ENCODE data around the gene YWHAG.

DNA sequence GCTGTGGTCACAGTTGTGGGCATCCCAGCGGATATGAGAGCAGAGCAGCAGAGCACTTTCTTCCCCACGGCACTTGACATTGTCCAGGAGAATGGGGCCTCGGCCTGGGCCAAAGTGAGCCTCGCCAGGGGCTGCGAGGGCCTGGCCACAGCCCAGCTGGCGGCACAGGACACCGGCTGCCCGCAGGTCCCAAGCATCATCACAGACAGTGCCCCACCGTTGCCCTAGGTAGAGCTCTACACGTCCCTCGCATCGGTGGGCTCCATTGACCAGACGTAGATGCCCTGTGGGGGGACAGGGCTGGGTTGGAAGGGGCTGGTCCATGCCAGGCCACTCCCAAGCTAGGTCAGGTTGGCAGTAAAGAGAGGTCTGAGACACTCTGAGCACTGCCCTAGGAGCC lies 31.3 kb upstream of the YWHAG start:
- TF ChIP-seq, protein P1, sequence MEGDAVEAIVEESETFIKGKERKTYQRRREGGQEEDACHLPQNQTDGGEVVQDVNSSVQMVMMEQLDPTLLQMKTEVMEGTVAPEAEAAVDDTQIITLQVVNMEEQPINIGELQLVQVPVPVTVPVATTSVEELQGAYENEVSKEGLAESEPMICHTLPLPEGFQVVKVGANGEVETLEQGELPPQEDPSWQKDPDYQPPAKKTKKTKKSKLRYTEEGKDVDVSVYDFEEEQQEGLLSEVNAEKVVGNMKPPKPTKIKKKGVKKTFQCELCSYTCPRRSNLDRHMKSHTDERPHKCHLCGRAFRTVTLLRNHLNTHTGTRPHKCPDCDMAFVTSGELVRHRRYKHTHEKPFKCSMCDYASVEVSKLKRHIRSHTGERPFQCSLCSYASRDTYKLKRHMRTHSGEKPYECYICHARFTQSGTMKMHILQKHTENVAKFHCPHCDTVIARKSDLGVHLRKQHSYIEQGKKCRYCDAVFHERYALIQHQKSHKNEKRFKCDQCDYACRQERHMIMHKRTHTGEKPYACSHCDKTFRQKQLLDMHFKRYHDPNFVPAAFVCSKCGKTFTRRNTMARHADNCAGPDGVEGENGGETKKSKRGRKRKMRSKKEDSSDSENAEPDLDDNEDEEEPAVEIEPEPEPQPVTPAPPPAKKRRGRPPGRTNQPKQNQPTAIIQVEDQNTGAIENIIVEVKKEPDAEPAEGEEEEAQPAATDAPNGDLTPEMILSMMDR (conservative IDR thresholded peaks at IDR 0.05; ENCODE audit: low read length): no peak
- no peak for TF ChIP-seq EZH2phosphoT487 (IDR thresholded peaks at IDR 0.05; ENCODE audit: borderline replicate concordance, low read depth, low read length)
